NCI-H2196 treated with DMSO at 0.1 percent for 48 hours (cell line): ENCODE data around the gene PRAC2.
A peak's percentile ranks its signal among the peaks of the same experiment; 100 is the strongest.

Source experiments
- DNase-seq: peaks from one replicate; lab custom pipeline; 2025; ENCODE audit not compliant: unreplicated experiment; lab: John Stamatoyannopoulos, UW

Gene PRAC2

GRCh38 chr17:48720266-48721008 is 2.5 kb upstream of the PRAC2 start:
- DNase-seq: no peak

GRCh38 chr17:48721009-48721402 is 2.0 kb upstream of the PRAC2 start:
- DNase-seq: no peak

GRCh38 chr17:48722201-48722907 is 631 bp upstream of the PRAC2 start, which contains the start of gene PRAC1:
Gene PRAC1 (minus strand): TSS chr17:48722518. CDS start chr17:48722392, 126 bp downstream.
- no peak for DNase-seq

GRCh38 chr17:48723423-48724250 is 652 bp downstream of the PRAC2 start:
- no peak for DNase-seq

GRCh38 chr17:48724251-48725003 is 1.4 kb downstream of the PRAC2 start:
- DNase-seq: no peak

GRCh38 chr17:48725004-48725287 is 2.0 kb downstream of the PRAC2 start:
- no peak for DNase-seq

- no peak for DNase-seq
Observed at GRCh38 chr17:48725288-48726064, 2.5 kb downstream of the PRAC2 start.

- no peak for DNase-seq
Observed at GRCh38 chr17:48726114-48726915, 3.3 kb downstream of the PRAC2 start.

GRCh38 chr17:48726916-48727286 is 3.9 kb downstream of the PRAC2 start:
- no peak for DNase-seq

GRCh38 chr17:48727415-48728175 is 4.6 kb downstream of the PRAC2 start:
- no peak for DNase-seq

GRCh38 chr17:48728232-48729231 is 5.5 kb downstream of the PRAC2 start, which contains the start of gene HOXB13:
Gene HOXB13 (minus strand): TSS chr17:48728750. CDS start chr17:48728593, 157 bp downstream.
- peak; percentile 35 for DNase-seq

- no peak for DNase-seq
Observed at GRCh38 chr17:48729335-48730239, 6.6 kb downstream of the PRAC2 start.

- DNase-seq: no peak
Observed at GRCh38 chr17:48730240-48730550, 7.2 kb downstream of the PRAC2 start.

- no peak for DNase-seq
Observed at GRCh38 chr17:48731355-48731754, 8.4 kb downstream of the PRAC2 start.

GRCh38 chr17:48732688-48733629 is 10.0 kb downstream of the PRAC2 start:
- DNase-seq: no peak
